ENCODE data around the gene GATB.
"Not testable (repeated sequence)": the region's sequence is repeated elsewhere in the genome, so short reads cannot be mapped to it uniquely, and the experiment has no call there.

The GATB gene

GRCh38 chr4:151785484-151786157 lies 24.8 kb upstream of the GATB start:
- DNase-seq (ENCODE audit: low read depth): no peak

GRCh38 chr4:151784706-151785105 lies 23.9 kb upstream of the GATB start:
- no peak for DNase-seq (ENCODE audit: low read depth)

- no peak for DNase-seq (ENCODE audit: low read depth)
These were observed 23.1 kb upstream of the GATB start for GRCh38 chr4:151783867-151784266.

- DNase-seq (ENCODE audit: low read depth): no peak
These were observed 21.5 kb upstream of the GATB start for GRCh38 chr4:151782296-151782695.

- DNase-seq (ENCODE audit: low read depth): no peak
These were observed 20.2 kb upstream of the GATB start for GRCh38 chr4:151781026-151781425.

- DNase-seq (ENCODE audit: low read depth): no peak
These were observed 16.7 kb upstream of the GATB start for GRCh38 chr4:151777471-151777870.

- no peak for DNase-seq (ENCODE audit: low read depth)
These were observed 13.5 kb upstream of the GATB start for GRCh38 chr4:151774324-151774723.

- no peak for DNase-seq (ENCODE audit: low read depth)
These were observed 11.5 kb upstream of the GATB start for GRCh38 chr4:151772274-151772673.

- no peak for DNase-seq (ENCODE audit: low read depth)
These were observed 10.9 kb upstream of the GATB start for GRCh38 chr4:151771664-151772063.

- DNase-seq (ENCODE audit: low read depth): no peak
These were observed 9.3 kb upstream of the GATB start for GRCh38 chr4:151770154-151770553.

GRCh38 chr4:151768835-151769234 lies 8.0 kb upstream of the GATB start:
- DNase-seq (ENCODE audit: low read depth): no peak

GRCh38 chr4:151766691-151767090 lies 5.9 kb upstream of the GATB start:
- DNase-seq (ENCODE audit: low read depth): no peak

GRCh38 chr4:151760002-151760401 lies 805 bp downstream of the GATB start:
- DNase-seq (ENCODE audit: low read depth): no peak

- no peak for DNase-seq (ENCODE audit: low read depth)
These were observed 7.8 kb downstream of the GATB start for GRCh38 chr4:151753056-151753455.

- no peak for DNase-seq (ENCODE audit: low read depth)
These were observed 10.7 kb downstream of the GATB start for GRCh38 chr4:151750156-151750555.

GRCh38 chr4:151745481-151746231 lies 15.2 kb downstream of the GATB start:
- DNase-seq (ENCODE audit: low read depth): no peak

GRCh38 chr4:151744614-151745013 lies 16.2 kb downstream of the GATB start:
- DNase-seq (ENCODE audit: low read depth): peak; percentile 23

- no peak for DNase-seq (ENCODE audit: low read depth)
These were observed 16.9 kb downstream of the GATB start for GRCh38 chr4:151743894-151744293.

GRCh38 chr4:151743128-151743854 lies 17.5 kb downstream of the GATB start:
- no peak for DNase-seq (ENCODE audit: low read depth)

- no peak for DNase-seq (ENCODE audit: low read depth)
These were observed 21.9 kb downstream of the GATB start for GRCh38 chr4:151738720-151739517.

- DNase-seq (ENCODE audit: low read depth): not testable (repeated sequence)
These were observed 24.0 kb downstream of the GATB start for GRCh38 chr4:151736852-151737251.

GRCh38 chr4:151736361-151736760 lies 24.4 kb downstream of the GATB start:
- DNase-seq (ENCODE audit: low read depth): no peak
